H4 (cell line): ENCODE data around the gene DDAH2. TPM values are rescaled to one million over a fixed set of nuclear protein-coding genes. Genes with fewer than 3 reads are reported as not detected.

Source experiments
- DNase-seq: peaks from one replicate; pipeline ENCODE4 v3.0.0-alpha.2; 2015; ENCODE audit warnings: low spot score
- total RNA-seq: library from RNA; depleted of rRNA; stranded (reverse); fragments of >200 nt; shearing (Covaris generic); gene quantifications from 2 replicates; pipeline ENCODE4 v1.2.3, GENCODE V29; 2014; rRNA removed

DDAH2 gene
- total RNA-seq, 1 experiment from 2014 or later, result 75.2 TPM

DNA sequence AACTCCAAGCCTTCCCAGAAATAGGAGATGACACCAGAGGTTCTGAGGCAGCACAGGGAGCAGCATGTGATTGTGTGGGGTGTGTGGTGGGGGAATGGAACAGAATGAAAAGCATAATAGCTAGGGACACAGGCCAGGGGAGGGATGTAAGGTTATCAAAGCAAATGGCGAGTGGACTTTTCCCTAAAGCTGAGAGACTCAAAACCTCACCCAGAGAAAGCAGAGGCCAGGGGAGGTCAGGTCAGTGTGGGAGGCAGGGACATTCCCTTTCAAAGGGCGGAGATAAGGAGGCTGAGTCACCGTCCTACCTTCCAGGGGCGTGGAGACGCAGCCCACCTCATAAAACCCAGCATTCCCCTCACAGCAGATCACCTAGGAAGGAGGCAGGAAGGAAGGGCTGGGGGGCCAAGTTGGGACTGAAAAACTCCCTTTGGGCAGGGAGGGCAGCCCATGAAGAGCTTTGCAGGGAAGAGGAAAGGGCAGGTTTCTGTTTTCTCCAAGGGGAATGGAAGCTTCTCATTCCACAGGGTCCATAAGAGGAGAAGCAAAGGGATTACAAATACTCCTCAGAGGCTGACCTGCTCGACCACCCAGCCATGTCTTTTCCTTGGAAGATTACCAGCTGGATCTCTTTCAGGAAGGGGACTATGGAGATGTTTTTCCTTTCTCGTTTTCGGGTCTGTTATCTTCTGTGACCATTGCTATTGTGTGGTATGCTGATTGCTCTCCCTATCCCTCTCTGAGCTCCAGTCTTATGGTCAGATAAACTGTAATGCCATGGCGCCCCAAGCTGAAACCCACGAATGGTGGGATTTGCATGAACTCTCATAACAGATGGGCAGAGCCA is 38.6 kb downstream of the DDAH2 start:
- no peak for DNase-seq

DNA sequence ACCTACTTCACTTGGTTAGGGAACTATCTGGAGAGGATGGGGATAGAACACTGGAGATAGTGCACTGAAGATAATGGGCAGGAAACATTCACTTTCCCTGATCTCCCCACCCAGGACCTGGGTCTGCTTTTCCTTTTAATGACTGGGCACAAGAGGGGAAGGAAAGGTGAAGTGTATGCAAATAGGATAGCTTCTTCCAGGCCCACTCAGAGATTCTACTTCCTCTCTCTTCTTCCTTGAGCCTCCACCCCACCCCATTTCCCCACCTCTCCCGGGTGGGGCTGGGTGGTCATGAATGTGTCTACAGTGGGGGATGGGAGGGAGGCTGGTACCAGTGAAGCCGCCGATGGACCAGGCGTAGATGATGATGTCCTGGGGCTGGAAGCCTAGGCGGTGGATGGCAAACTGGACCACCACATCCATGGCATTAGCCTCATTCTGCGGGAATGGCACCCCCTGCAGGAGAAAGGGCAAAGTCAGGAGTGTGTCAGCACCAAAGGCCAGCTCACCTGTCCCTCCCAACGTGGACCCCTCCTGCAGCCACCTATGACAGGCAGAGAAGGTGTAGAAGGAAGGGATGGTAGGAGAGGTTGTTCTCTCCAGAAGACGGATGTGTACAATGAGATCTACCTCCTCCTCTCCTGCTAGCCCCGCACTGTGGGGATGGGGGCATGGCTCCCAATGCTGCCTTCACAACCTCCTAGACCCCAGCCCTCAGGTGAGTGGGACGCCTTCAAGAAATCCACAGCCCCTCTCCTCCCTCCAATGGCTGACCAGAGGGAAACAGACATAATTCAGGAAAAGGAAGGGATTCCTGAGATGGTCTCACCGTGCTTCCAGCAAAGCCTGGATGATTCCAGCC is 39.6 kb downstream of the DDAH2 start:
- no peak for DNase-seq

DNA sequence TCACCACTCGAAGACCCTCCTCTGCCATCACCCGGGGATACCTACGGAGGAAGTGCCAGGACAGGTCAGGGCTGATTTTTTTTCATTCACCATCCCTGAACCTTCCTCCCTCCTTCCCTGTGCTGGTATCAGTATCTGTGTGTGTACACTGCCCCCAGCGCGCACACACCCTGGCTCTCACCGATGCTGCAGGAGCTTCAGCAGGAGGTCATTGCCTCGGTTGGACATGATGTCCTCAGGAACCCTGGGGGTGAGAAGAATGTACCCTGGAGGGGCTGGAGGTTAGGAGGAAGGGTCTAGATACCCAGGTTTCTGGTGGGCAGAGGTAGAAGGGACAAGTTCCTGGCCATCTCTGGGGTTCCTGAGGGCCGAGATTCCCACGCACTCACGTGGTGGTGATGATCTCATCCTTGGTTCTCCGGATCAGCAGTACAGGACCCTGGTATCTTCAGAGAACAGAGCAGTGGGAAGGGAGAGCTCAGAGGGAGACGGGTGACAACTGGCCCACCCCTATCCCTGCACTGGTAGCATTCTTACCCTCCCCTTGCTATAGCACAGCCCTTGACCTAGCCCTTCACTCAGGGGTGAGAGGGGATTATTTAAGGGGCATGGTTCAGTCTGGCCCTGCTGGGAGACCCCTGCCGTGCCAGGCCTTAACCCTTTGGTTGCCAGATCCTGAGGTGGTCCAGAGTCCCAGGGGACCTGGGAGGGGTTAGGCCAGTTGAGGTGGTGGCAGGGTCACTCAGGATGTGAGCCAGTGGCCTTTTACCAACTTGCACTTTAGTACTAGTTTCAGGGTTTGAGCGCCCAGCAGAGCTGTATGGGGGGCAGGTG is 41.0 kb downstream of the DDAH2 start:
- DNase-seq, result no peak

DNA sequence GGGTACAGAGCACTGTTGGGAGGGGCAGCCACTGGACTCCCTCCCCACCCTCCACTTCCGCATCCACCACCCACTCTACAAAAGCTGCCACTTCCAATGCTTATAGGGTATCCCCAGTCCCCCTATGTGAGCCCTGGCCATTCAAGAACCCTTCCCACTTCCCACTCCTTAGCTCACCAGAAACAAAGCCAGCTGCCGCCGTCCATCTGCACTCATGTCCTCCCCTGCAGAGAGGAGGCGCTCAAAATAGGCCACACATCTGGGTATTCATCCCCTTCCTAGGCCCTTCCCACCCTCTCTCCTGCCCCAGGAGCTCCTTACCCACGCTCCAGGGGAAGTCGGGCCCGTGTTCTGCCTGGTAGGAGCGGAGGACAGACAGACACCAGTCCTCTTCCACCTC is 41.8 kb downstream of the DDAH2 start:
- no peak for DNase-seq

DNA sequence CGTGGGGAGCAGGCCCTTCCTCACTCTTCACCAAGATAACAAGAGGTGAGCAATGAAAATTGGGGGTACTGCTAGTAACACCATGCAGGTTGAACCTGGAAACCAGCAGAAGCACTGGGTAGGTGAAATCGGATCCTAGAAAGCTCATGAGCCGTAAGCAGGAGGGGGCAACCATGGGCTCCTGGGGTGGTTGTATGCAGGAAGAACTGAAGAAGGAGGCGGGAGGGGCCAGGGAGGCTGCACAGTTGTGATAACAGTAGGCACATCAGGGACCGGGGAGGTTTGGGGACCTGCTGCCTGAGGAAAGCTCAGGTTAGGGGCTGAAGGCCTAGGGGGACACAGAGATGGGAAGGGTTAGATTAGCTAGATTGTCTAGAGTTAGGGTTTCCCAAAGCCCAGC is 42.6 kb downstream of the DDAH2 start:
- no peak for DNase-seq

DNA sequence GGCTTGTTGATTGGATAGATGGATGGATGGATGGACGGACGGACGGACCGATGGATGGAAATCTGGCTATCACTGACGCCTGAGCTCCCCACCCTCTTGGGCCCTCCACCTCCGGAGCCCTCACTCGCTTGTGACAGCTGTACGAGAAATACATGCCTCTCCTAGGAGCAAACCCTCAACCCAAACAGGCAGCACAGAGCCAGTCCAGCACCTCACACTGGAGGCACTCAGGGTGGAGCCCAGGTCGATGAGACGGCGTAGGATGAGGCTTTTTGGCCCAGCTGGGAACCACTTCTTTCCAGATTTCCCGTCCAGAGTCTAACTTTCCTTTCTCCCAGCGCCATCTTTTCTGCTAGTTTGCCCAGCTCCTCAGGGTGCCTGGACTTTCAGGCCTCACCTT is 45.5 kb downstream of the DDAH2 start:
- DNase-seq, result no peak

DNA sequence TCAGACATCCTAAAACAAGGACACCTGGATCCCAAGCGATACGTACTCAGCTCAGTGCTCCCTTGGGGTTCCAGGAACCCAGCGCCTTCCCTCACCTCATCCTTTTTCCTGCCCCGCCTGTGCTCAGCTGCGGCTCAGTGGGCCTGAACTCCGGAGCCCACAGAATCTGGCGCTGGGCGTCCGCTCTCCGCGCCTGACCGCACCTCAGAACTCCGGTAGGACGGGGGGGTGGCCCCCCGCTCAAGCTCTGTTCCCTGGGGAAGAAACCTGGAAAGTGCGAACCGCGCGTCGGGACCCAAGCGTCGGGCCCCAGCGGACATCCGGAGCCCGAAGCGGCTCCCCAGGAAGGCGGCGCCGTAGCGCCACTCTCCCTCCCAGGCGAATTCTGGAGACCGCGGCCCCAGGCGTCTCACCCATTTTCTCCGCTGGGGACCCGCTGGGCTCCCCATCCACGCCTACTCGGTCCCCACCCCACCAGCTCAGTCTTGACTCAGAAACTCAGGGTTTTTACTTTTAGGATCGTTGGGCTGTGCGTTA is 47.9 kb downstream of the DDAH2 start:
- no peak for DNase-seq

DNA sequence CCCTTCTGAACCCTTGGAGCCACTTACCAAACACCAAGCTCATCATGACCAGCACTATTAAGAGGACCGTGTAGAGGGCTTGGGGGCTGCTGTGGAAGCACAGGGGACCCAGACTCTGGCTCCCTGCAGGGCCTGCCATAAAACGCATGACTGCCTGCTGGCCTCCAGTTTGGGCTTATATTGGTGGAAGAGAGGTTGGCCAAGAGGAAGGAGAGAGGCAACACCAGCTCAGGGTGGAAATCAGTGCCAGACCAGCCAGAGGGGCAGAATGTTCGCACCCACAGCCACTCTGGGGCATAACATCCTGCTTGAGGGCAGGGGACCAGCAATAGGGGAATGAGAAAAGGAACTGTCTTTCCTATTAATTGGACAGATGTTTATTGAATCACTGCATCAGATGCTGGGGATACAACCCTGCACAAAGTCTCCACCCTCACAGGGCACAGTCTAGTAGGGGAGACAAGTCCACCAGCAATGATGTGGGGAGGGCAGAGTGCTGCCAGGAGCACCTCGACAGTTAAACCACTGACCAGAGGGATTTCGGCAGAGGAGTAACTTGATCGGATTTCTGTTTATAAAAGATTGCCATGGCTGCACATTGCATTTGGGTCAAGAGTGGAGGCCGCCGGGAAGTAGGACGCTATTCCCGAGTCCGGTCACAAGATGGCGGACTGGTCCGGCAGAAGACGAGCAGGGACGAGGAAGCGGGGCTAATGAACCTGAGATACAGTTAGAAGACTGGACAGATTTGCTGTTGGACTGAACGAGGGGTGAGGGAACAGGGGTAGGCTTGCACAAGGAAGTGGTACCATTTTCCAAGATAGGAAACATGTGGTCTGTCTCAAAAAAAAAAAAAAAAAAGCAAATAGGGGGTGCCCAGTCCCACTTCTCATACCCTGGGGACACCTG is 48.6 kb downstream of the DDAH2 start, which contains the start of gene LY6G5C:
LY6G5C (minus strand) TSS at position 842 of the 909 bp plus-strand sequence; CDS start at position 148, 694 bp downstream.
- DNase-seq, result peak; percentile 79

DNA sequence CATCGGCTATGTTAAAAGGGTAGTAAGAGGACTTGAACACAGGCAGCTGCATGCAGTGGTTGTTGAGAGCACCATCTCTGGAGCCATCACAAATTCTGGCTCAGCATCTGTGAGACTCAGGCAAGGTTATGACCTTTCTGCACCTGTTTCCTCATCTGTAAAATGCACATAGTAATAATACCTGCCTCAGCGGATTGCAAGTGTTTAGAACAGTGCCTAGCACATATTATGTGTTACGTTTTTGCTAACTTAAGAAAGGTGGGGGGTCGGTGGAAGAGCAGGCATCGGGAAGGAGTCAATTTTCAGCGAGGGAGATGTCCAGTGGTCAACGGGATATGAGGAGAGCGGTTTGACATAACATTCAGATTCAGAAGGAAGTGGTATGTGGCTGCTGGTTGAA is 51.1 kb downstream of the DDAH2 start:
- no peak for DNase-seq

Other genes with a start within 250 kb of the DDAH2 start
- 12.2 and 14.5 TPM in 2 replicates for gene MICB, start 231.2 kb downstream of the DDAH2 start, total RNA-seq
- not detected in 2 replicates for gene MCCD1, start 200.3 kb downstream of the DDAH2 start, total RNA-seq
- gene DDX39B, start 187.3 kb downstream of the DDAH2 start, total RNA-seq, result 580 and 595 TPM in 2 replicates
- 0.60 TPM in 1 of 2 replicates, not detected in the other for gene ATP6V1G2, start 182.7 kb downstream of the DDAH2 start, total RNA-seq
- gene NFKBIL1, start 181.7 kb downstream of the DDAH2 start, total RNA-seq, result 12.9 and 13.6 TPM in 2 replicates
- gene LTA, start 157.0 kb downstream of the DDAH2 start, total RNA-seq, result not detected in 2 replicates
- gene TNF, start 153.7 kb downstream of the DDAH2 start, total RNA-seq, result not detected in 2 replicates
- gene LTB, start 146.9 kb downstream of the DDAH2 start, total RNA-seq, result not detected in 2 replicates
- not detected in 2 replicates for gene LST1, start 143.0 kb downstream of the DDAH2 start, total RNA-seq
- not detected in 2 replicates for gene NCR3, start 136.3 kb downstream of the DDAH2 start, total RNA-seq
- gene AIF1, start 114.1 kb downstream of the DDAH2 start, total RNA-seq, result not detected in 2 replicates
- gene PRRC2A, start 108.6 kb downstream of the DDAH2 start, total RNA-seq, result 26.2 and 36.1 TPM in 2 replicates
- 122 and 138 TPM in 2 replicates for gene BAG6, start 76.6 kb downstream of the DDAH2 start, total RNA-seq
- gene APOM, start 73.4 kb downstream of the DDAH2 start, total RNA-seq, result 0.91 and 1.1 TPM in 2 replicates
- gene C6orf47, start 68.5 kb downstream of the DDAH2 start, total RNA-seq, result 19.3 and 20.8 TPM in 2 replicates
- gene GPANK1, start 64.3 kb downstream of the DDAH2 start, total RNA-seq, result 13.4 and 15.9 TPM in 2 replicates
- 443 and 553 TPM in 2 replicates for gene CSNK2B, start 63.2 kb downstream of the DDAH2 start, total RNA-seq
- not detected in 2 replicates for gene LY6G5B, start 59.3 kb downstream of the DDAH2 start, total RNA-seq
- 0.97 TPM in 1 of 2 replicates, not detected in the other for gene LY6G5C, start 48.2 kb downstream of the DDAH2 start, total RNA-seq
- 28.0 and 34.6 TPM in 2 replicates for gene ABHD16A, start 26.0 kb downstream of the DDAH2 start, total RNA-seq
- gene LY6G6F, start 22.4 kb downstream of the DDAH2 start, total RNA-seq, result not detected in 2 replicates
- gene LY6G6D, start 14.0 kb downstream of the DDAH2 start, total RNA-seq, result not detected in 2 replicates
- not detected in 2 replicates for gene LY6G6C, start 7.6 kb downstream of the DDAH2 start, total RNA-seq
- not detected in 2 replicates for gene MPIG6B, start 5.9 kb downstream of the DDAH2 start, total RNA-seq
- gene CLIC1, start 7.2 kb upstream of the DDAH2 start, total RNA-seq, result 710 and 730 TPM in 2 replicates
- 5.3 and 10.8 TPM in 2 replicates for gene MSH5, start 10.7 kb upstream of the DDAH2 start, total RNA-seq
- gene SAPCD1, start 33.4 kb upstream of the DDAH2 start, total RNA-seq, result 0.21 and 2.8 TPM in 2 replicates
- 0.37 and 2.2 TPM in 2 replicates for gene VWA7, start 48.0 kb upstream of the DDAH2 start, total RNA-seq
- 37.3 and 37.5 TPM in 2 replicates for gene VARS1, start 66.5 kb upstream of the DDAH2 start, total RNA-seq
- 108 and 123 TPM in 2 replicates for gene LSM2, start 77.7 kb upstream of the DDAH2 start, total RNA-seq
- 0.85 and 1.0 TPM in 2 replicates for gene HSPA1L, start 86.0 kb upstream of the DDAH2 start, total RNA-seq
- gene HSPA1A, start 86.2 kb upstream of the DDAH2 start, total RNA-seq, result 29.8 and 31.5 TPM in 2 replicates
- 84.4 and 109 TPM in 2 replicates for gene HSPA1B, start 98.4 kb upstream of the DDAH2 start, total RNA-seq
- gene NEU1, start 133.5 kb upstream of the DDAH2 start, total RNA-seq, result 91.5 and 101 TPM in 2 replicates
- gene SLC44A4, start 149.7 kb upstream of the DDAH2 start, total RNA-seq, result not detected in 2 replicates
- gene EHMT2, start 168.4 kb upstream of the DDAH2 start, total RNA-seq, result 44.6 and 49.6 TPM in 2 replicates
- gene ZBTB12, start 172.8 kb upstream of the DDAH2 start, total RNA-seq, result 0.62 and 0.70 TPM in 2 replicates
- gene C2, start 198.4 kb upstream of the DDAH2 start, total RNA-seq, result 0.75 TPM in 1 of 2 replicates, not detected in the other
- gene CFB, start 216.8 kb upstream of the DDAH2 start, total RNA-seq, result 1.5 and 4.3 TPM in 2 replicates
- gene NELFE, start 229.7 kb upstream of the DDAH2 start, total RNA-seq, result 140 and 141 TPM in 2 replicates
- gene SKIC2, start 229.9 kb upstream of the DDAH2 start, total RNA-seq, result 21.1 and 23.8 TPM in 2 replicates
- gene DXO, start 242.8 kb upstream of the DDAH2 start, total RNA-seq, result 11.0 and 13.5 TPM in 2 replicates